Prostate gland (tissue), 2 donors: ENCODE data around the gene FAM209B.

Experiments
- POLR2A ChIP-seq: fragments of 450-650 bp; IDR thresholded peaks from one replicate; pipeline ENCODE4 v1.6.1; 2016; ENCODE audit warnings: antibody characterized with exemption, mild to moderate bottlenecking
- POLR2AphosphoS5 ChIP-seq: sonication (generic); formaldehyde crosslinking; IDR thresholded peaks from one replicate; pipeline ENCODE4 v1.6.1; 2017; ENCODE audit warnings: antibody characterized with exemption
- TF ChIP-seq, protein P1 (sequence below), 4 experiments: fragments of 200-600 bp in 2 of 4; fragments of 450-650 bp in 2 of 4; sonication (generic) in 2 of 4; IDR thresholded peaks; 1 replicate in 3 of 4; 2 replicates in 1 of 4; pipeline ENCODE4 v1.5.1; 2016 to 2019; ENCODE audit warnings: antibody characterized with exemption in 4 of 4, mild to moderate bottlenecking in 2 of 4, moderate library complexity in 2 of 4

DNA sequence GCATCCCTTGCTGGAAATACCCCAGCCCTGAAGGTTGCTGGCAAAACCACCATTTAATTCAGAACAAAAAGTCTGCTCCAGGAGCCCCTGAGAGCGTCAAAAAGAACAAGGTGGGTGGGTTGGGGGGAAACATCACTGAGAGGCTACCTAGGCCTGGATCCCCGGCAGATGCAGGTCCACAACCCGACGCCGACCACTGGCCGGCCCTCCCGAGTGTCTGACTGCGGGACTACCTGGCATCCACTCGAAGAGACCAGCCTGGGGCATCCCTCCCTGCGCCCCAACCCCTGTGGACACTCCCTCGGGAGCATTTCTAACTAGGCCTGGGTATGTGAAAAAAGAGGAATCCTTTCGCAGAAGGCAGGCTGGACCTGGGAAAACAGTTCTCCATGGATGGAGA is 47.2 kb downstream of the FAM209B start:
- TF ChIP-seq, protein P1, sequence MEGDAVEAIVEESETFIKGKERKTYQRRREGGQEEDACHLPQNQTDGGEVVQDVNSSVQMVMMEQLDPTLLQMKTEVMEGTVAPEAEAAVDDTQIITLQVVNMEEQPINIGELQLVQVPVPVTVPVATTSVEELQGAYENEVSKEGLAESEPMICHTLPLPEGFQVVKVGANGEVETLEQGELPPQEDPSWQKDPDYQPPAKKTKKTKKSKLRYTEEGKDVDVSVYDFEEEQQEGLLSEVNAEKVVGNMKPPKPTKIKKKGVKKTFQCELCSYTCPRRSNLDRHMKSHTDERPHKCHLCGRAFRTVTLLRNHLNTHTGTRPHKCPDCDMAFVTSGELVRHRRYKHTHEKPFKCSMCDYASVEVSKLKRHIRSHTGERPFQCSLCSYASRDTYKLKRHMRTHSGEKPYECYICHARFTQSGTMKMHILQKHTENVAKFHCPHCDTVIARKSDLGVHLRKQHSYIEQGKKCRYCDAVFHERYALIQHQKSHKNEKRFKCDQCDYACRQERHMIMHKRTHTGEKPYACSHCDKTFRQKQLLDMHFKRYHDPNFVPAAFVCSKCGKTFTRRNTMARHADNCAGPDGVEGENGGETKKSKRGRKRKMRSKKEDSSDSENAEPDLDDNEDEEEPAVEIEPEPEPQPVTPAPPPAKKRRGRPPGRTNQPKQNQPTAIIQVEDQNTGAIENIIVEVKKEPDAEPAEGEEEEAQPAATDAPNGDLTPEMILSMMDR (IDR thresholded peaks at IDR 0.05), result no peak
- TF ChIP-seq POLR2AphosphoS5 (no peak), POLR2A (no peak)
